Superior temporal gyrus (tissue), 1 donor: ENCODE measurements around the gene PMEL.
"Not testable (repeated sequence)": the region's sequence is repeated elsewhere in the genome, so short reads cannot be mapped to it uniquely, and the experiment has no call there.

ENCODE experiments used
- DNase-seq: peaks from one replicate; pipeline ENCODE4 v3.0.0-alpha.2; 2016; ENCODE audit errors: extremely low spot score

Gene PMEL

GRCh38 chr12:55923648-55924047 is 42.2 kb downstream of the PMEL start:
- not testable (repeated sequence) for DNase-seq

GRCh38 chr12:55922126-55922525 is 43.7 kb downstream of the PMEL start:
- no peak for DNase-seq

- not testable (repeated sequence) for DNase-seq
Measured at GRCh38 chr12:55919032-55919431, 46.8 kb downstream of the PMEL start.

- DNase-seq, result no peak
Measured at GRCh38 chr12:55915482-55915859, 50.4 kb downstream of the PMEL start.

GRCh38 chr12:55912908-55913307 is 52.9 kb downstream of the PMEL start:
- no peak for DNase-seq

- no peak for DNase-seq
Measured at GRCh38 chr12:55909513-55909884, 56.3 kb downstream of the PMEL start.

GRCh38 chr12:55908726-55909512 is 56.9 kb downstream of the PMEL start:
- DNase-seq, result no peak

GRCh38 chr12:55906056-55906455 is 59.8 kb downstream of the PMEL start:
- no peak for DNase-seq
